ENCODE results near the gene THOP1. TPM values are rescaled to one million over a fixed set of nuclear protein-coding genes. Genes with fewer than 3 reads are reported as not detected.

THOP1 gene
- total RNA-seq, 1 donor from 2014 or later = 178 TPM

- intact Hi-C loops (cut with micrococcal nuclease) = no loop called here
- no peak overlapping the region for H3K27ac Mint-ChIP-seq
Measured at GRCh38 chr19:2805261-2805900, 20.1 kb downstream of the THOP1 start.

GRCh38 chr19:2805991-2806649 is 20.8 kb downstream of the THOP1 start:
- no peaks in the 10 kb centered on the region for H3K9me3 Mint-ChIP-seq
- no peaks in the 10 kb centered on the region for H3K4me1 Mint-ChIP-seq (ENCODE audit: low read depth)
- intact Hi-C loops (cut with micrococcal nuclease) = no loop called here
- DNase-seq (ENCODE audit: low spot score) = no peak
- no peak overlapping the region for H3K27ac Mint-ChIP-seq
- no peak overlapping the region for H3K4me3 Mint-ChIP-seq (ENCODE audit: low read depth)
- no peaks in the 10 kb centered on the region for H3K27me3 Mint-ChIP-seq (ENCODE audit: low read depth)
- H3K36me3 Mint-ChIP-seq (ENCODE audit: low read depth) = peaks cover 41% of the 10 kb centered on the region

More at GRCh38 chr19:2805261-2805900, 20.1 kb downstream of the THOP1 start:
- peaks cover 45% of the 10 kb centered on the region for H3K36me3 Mint-ChIP-seq (ENCODE audit: low read depth)
- no peak overlapping the region for H3K4me3 Mint-ChIP-seq (ENCODE audit: low read depth)
- no peaks in the 10 kb centered on the region for H3K27me3 Mint-ChIP-seq (ENCODE audit: low read depth)
- DNase-seq (ENCODE audit: low spot score) = no peak
- H3K4me1 Mint-ChIP-seq (ENCODE audit: low read depth) = no peaks in the 10 kb centered on the region
- H3K9me3 Mint-ChIP-seq = no peaks in the 10 kb centered on the region

- H3K36me3 Mint-ChIP-seq (ENCODE audit: low read depth) = peaks cover 37% of the 10 kb centered on the region
- no peaks in the 10 kb centered on the region for H3K9me3 Mint-ChIP-seq
- no peak overlapping the region for H3K27ac Mint-ChIP-seq
- H3K27me3 Mint-ChIP-seq (ENCODE audit: low read depth) = no peaks in the 10 kb centered on the region
- H3K4me3 Mint-ChIP-seq (ENCODE audit: low read depth) = no peak overlapping the region
- intact Hi-C loops (cut with micrococcal nuclease) = no loop called here
- no peak for DNase-seq (ENCODE audit: low spot score)
- no peaks in the 10 kb centered on the region for H3K4me1 Mint-ChIP-seq (ENCODE audit: low read depth)
Measured at GRCh38 chr19:2806736-2807378, 21.6 kb downstream of the THOP1 start.

- intact Hi-C loops (cut with micrococcal nuclease) = no loop called here
- no peak overlapping the region for H3K27ac Mint-ChIP-seq
- no peaks in the 10 kb centered on the region for H3K27me3 Mint-ChIP-seq (ENCODE audit: low read depth)
- peaks cover 33% of the 10 kb centered on the region for H3K36me3 Mint-ChIP-seq (ENCODE audit: low read depth)
- H3K9me3 Mint-ChIP-seq = no peaks in the 10 kb centered on the region
- no peaks in the 10 kb centered on the region for H3K4me1 Mint-ChIP-seq (ENCODE audit: low read depth)
- H3K4me3 Mint-ChIP-seq (ENCODE audit: low read depth) = no peak overlapping the region
- DNase-seq (ENCODE audit: low spot score) = no peak
Measured at GRCh38 chr19:2807379-2808128, 22.3 kb downstream of the THOP1 start.

- peaks cover 27% of the 10 kb centered on the region for H3K36me3 Mint-ChIP-seq (ENCODE audit: low read depth)
- no peak overlapping the region for H3K27ac Mint-ChIP-seq
- H3K27me3 Mint-ChIP-seq (ENCODE audit: low read depth) = no peaks in the 10 kb centered on the region
- H3K4me1 Mint-ChIP-seq (ENCODE audit: low read depth) = no peaks in the 10 kb centered on the region
- H3K9me3 Mint-ChIP-seq = no peaks in the 10 kb centered on the region
- no peak for DNase-seq (ENCODE audit: low spot score)
- intact Hi-C loops (cut with micrococcal nuclease) = no loop called here
- H3K4me3 Mint-ChIP-seq (ENCODE audit: low read depth) = no peak overlapping the region
Measured at GRCh38 chr19:2808129-2808941, 23.0 kb downstream of the THOP1 start.

GRCh38 chr19:2809387-2810140 is 24.3 kb downstream of the THOP1 start:
- no peak overlapping the region for H3K4me3 Mint-ChIP-seq (ENCODE audit: low read depth)
- no peak overlapping the region for H3K27ac Mint-ChIP-seq
- H3K4me1 Mint-ChIP-seq (ENCODE audit: low read depth) = no peaks in the 10 kb centered on the region
- no peak for DNase-seq (ENCODE audit: low spot score)
- H3K9me3 Mint-ChIP-seq = no peaks in the 10 kb centered on the region
- peaks cover 23% of the 10 kb centered on the region for H3K36me3 Mint-ChIP-seq (ENCODE audit: low read depth)
- no peaks in the 10 kb centered on the region for H3K27me3 Mint-ChIP-seq (ENCODE audit: low read depth)
- intact Hi-C loops (cut with micrococcal nuclease) = no loop called here

- Mint-ChIP-seq H3K4me1 (ENCODE audit: low read depth) (no peaks in the 10 kb centered on the region), H3K36me3 (ENCODE audit: low read depth) (peaks cover 21% of the 10 kb centered on the region), H3K27me3 (ENCODE audit: low read depth) (no peaks in the 10 kb centered on the region), H3K4me3 (ENCODE audit: low read depth) (no peak overlapping the region), H3K9me3 (no peaks in the 10 kb centered on the region), H3K27ac (no peak overlapping the region)
- DNase-seq (ENCODE audit: low spot score) = no peak
- intact Hi-C loops (cut with micrococcal nuclease) = no loop called here
Measured at GRCh38 chr19:2810141-2811091, 25.1 kb downstream of the THOP1 start.

GRCh38 chr19:2811221-2811722 is 26.0 kb downstream of the THOP1 start:
- Mint-ChIP-seq H3K4me3 (ENCODE audit: low read depth) (no peak overlapping the region), H3K36me3 (ENCODE audit: low read depth) (peaks cover 19% of the 10 kb centered on the region), H3K4me1 (ENCODE audit: low read depth) (no peaks in the 10 kb centered on the region), H3K27ac (no peak overlapping the region), H3K9me3 (no peaks in the 10 kb centered on the region), H3K27me3 (ENCODE audit: low read depth) (no peaks in the 10 kb centered on the region)
- intact Hi-C loops (cut with micrococcal nuclease) = no loop called here
- DNase-seq (ENCODE audit: low spot score) = no peak

- no peaks in the 10 kb centered on the region for H3K9me3 Mint-ChIP-seq
- peaks cover 15% of the 10 kb centered on the region for H3K36me3 Mint-ChIP-seq (ENCODE audit: low read depth)
- no peaks in the 10 kb centered on the region for H3K27me3 Mint-ChIP-seq (ENCODE audit: low read depth)
- H3K4me3 Mint-ChIP-seq (ENCODE audit: low read depth) = no peak overlapping the region
- DNase-seq (ENCODE audit: low spot score) = no peak
- no peak overlapping the region for H3K27ac Mint-ChIP-seq
- no peaks in the 10 kb centered on the region for H3K4me1 Mint-ChIP-seq (ENCODE audit: low read depth)
- intact Hi-C loops (cut with micrococcal nuclease) = no loop called here
Measured at GRCh38 chr19:2811735-2812413, 26.6 kb downstream of the THOP1 start.

- Mint-ChIP-seq H3K4me3 (ENCODE audit: low read depth) (no peak overlapping the region), H3K27me3 (ENCODE audit: low read depth) (no peaks in the 10 kb centered on the region), H3K27ac (no peak overlapping the region), H3K36me3 (ENCODE audit: low read depth) (peaks cover 15% of the 10 kb centered on the region), H3K9me3 (no peaks in the 10 kb centered on the region), H3K4me1 (ENCODE audit: low read depth) (no peaks in the 10 kb centered on the region)
- intact Hi-C loops (cut with micrococcal nuclease) = no loop called here
- no peak for DNase-seq (ENCODE audit: low spot score)
Measured at GRCh38 chr19:2812414-2813234, 27.3 kb downstream of the THOP1 start.

All from activated T-helper 2 cell treated with anti-CD3 and anti-CD28 coated beads, Interferon-gamma antibody, Interleukin-2, Interleukin-4, amounts not matched to agents 10 μg/mL and 5 μg/mL and 100 μg/mL, durations not matched to agents 14 hours and 24 hours and 36 hours (primary cell).